SK-N-SH (cell line): ENCODE results near the gene ATP13A3.

Experiments used
- POLR2AphosphoS5 ChIP-seq: IDR thresholded peaks from 2 replicates; pipeline ENCODE4 v1.6.1; 2012; ENCODE audit warnings: low read depth, low read length
- RFX5 ChIP-seq: IDR thresholded peaks from 2 replicates; pipeline ENCODE4 v1.6.1; 2012; ENCODE audit warnings: mild to moderate bottlenecking, improper control_type of control experiment, low read length
- TF ChIP-seq, protein P1 (sequence below): IDR thresholded peaks from 2 replicates; pipeline ENCODE4 v1.6.1; 2012; ENCODE audit warnings: mild to moderate bottlenecking, low read depth, low read length, moderate library complexity

DNA sequence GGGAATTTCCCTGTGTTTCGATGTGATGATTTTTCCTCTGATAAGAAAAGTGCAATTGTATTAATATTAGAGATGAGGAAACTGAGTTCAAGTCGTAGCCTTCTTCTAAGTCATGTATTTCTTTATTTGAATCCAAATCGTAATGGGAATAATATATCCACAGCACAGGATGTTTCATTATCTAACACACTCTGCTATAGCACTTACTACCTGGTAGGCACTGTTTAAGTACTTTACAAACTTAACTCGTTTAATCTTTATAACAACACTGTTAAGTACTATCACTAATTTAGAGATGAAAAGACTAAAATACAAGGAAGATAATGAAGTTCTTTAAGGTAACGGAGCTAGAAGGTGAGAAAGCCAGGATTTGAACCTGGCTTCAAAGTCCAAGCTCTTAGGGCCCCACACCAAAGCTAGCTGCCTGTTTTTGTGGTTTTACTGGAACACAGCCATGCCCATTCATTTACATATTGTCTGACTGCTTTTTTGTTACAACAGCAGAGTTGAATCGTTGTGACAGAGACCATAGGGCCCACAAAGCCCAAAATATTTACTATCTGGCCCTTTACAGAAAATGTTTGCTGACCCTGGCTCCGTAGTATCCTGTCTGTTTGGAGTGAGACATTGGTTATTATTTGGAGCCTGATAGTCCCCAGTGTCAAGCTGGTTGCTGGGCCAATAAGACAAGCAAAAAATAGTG, 9.6 kb upstream of the ATP13A3 start:
- TF ChIP-seq RFX5 (no peak), POLR2AphosphoS5 (no peak)
- TF ChIP-seq, protein P1, sequence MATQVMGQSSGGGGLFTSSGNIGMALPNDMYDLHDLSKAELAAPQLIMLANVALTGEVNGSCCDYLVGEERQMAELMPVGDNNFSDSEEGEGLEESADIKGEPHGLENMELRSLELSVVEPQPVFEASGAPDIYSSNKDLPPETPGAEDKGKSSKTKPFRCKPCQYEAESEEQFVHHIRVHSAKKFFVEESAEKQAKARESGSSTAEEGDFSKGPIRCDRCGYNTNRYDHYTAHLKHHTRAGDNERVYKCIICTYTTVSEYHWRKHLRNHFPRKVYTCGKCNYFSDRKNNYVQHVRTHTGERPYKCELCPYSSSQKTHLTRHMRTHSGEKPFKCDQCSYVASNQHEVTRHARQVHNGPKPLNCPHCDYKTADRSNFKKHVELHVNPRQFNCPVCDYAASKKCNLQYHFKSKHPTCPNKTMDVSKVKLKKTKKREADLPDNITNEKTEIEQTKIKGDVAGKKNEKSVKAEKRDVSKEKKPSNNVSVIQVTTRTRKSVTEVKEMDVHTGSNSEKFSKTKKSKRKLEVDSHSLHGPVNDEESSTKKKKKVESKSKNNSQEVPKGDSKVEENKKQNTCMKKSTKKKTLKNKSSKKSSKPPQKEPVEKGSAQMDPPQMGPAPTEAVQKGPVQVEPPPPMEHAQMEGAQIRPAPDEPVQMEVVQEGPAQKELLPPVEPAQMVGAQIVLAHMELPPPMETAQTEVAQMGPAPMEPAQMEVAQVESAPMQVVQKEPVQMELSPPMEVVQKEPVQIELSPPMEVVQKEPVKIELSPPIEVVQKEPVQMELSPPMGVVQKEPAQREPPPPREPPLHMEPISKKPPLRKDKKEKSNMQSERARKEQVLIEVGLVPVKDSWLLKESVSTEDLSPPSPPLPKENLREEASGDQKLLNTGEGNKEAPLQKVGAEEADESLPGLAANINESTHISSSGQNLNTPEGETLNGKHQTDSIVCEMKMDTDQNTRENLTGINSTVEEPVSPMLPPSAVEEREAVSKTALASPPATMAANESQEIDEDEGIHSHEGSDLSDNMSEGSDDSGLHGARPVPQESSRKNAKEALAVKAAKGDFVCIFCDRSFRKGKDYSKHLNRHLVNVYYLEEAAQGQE: no peak
